Measurements from ENCODE around the gene TMEM54.

GRCh38 chr1:32891241-32891570 lies 10.0 kb downstream of the TMEM54 start:
- TF ChIP-seq CTCF (IDR thresholded peaks at IDR 0.05), result no peak
- no peak for TF ChIP-seq REST (IDR thresholded peaks at IDR 0.05; ENCODE audit: insufficient read depth in 1 of 2, low read depth in 2 of 2, low read length in 1 of 2)

Measured in Panc1 (cell line).